ENCODE data around the gene VOPP1. TPM values are rescaled to one million over a fixed set of nuclear protein-coding genes. Genes with fewer than 3 reads are reported as not detected.

Gene VOPP1
- total and polyA plus RNA-seq, 10 of the 15 experiments (the other 5 are each of a cell fraction or from before 2014, with no cell fraction given): 32.8 to 206 (median 129) TPM

DNA sequence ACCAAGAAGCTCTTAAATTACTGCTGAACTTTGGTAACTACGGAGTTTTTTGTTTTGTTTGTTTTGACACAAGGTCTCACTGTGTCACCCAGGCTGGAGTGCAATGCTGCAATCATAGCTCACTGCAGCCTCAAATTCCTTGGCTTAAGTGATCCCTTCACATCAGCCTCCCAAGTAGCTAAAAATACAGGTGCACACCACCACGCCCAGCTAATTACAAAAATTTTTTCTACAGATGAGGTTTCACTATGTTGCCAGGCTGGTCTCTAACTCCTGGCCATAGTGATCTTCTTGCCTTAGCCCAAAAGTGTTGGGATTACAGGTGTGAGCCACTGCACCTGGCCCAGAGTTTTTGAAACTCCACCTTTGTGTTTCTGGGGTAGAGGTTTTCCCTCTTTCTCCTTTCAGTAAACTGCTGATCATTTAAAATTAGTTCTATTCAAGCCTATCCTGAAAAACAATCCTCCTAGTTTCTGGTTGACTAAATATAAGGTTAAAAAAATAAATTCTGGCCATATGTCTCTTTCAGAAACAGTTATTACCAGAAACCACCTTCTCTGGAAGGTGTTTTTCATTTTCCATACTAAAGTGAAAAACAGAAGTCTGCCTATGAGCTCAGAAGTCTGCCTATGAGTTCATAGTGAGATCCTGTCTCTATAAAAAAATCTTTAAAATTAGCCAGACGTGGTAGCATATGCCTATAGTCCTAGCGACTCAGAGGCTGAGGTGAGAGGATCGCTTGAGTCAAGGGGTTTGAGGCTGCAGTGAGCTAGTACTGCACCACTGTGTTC, 63.9 kb downstream of the VOPP1 start (continued):
- TF ChIP-seq CBFB (IDR thresholded peaks at IDR 0.05; ENCODE audit: low read depth) (0 out of 2 replicates have a peak, but pooled peaks have one; percentile 13), MXI1 (IDR thresholded peaks at IDR 0.05; ENCODE audit: low read depth, low read length) (no peak), BMI1 (IDR thresholded peaks at IDR 0.05; ENCODE audit: borderline replicate concordance) (no peak), RUNX3 (IDR thresholded peaks at IDR 0.05; ENCODE audit: low read length) (peak; percentile 76), RAD21 (IDR thresholded peaks at IDR 0.05; ENCODE audit: insufficient read depth, low read depth, low read length) (no peak), EGR1 (IDR thresholded peaks at IDR 0.05; ENCODE audit: borderline replicate concordance in 1 of 2, low read depth in 2 of 2, low read length in 2 of 2) (no peak), POLR2A (IDR thresholded peaks at IDR 0.05; ENCODE audit: low read depth, low read length) (no peak), PAX8 (IDR thresholded peaks at IDR 0.05) (no peak), WRNIP1 (IDR thresholded peaks at IDR 0.05; ENCODE audit: borderline replicate concordance, low read depth, low read length) (no peak), PAX5 (IDR thresholded peaks at IDR 0.05; ENCODE audit: borderline replicate concordance, low read depth, low read length) (no peak), ZNF207 (IDR thresholded peaks at IDR 0.05; ENCODE audit: borderline replicate concordance) (no peak), MEF2A (IDR thresholded peaks at IDR 0.05; ENCODE audit: insufficient read depth, low read depth, low read length) (peak; percentile 55; the same call in 1 of the 2 replicates), RELA (IDR thresholded peaks at IDR 0.05; ENCODE audit: borderline replicate concordance, partially characterized antibody) (no peak), CREM (IDR thresholded peaks at IDR 0.05; ENCODE audit: low read depth) (peak; percentile 76), ZNF384 (IDR thresholded peaks at IDR 0.05; ENCODE audit: borderline replicate concordance, low read depth, low read length) (peak; percentile 19; the same call in 1 of the 2 replicates)
- TF ChIP-seq, protein P1, sequence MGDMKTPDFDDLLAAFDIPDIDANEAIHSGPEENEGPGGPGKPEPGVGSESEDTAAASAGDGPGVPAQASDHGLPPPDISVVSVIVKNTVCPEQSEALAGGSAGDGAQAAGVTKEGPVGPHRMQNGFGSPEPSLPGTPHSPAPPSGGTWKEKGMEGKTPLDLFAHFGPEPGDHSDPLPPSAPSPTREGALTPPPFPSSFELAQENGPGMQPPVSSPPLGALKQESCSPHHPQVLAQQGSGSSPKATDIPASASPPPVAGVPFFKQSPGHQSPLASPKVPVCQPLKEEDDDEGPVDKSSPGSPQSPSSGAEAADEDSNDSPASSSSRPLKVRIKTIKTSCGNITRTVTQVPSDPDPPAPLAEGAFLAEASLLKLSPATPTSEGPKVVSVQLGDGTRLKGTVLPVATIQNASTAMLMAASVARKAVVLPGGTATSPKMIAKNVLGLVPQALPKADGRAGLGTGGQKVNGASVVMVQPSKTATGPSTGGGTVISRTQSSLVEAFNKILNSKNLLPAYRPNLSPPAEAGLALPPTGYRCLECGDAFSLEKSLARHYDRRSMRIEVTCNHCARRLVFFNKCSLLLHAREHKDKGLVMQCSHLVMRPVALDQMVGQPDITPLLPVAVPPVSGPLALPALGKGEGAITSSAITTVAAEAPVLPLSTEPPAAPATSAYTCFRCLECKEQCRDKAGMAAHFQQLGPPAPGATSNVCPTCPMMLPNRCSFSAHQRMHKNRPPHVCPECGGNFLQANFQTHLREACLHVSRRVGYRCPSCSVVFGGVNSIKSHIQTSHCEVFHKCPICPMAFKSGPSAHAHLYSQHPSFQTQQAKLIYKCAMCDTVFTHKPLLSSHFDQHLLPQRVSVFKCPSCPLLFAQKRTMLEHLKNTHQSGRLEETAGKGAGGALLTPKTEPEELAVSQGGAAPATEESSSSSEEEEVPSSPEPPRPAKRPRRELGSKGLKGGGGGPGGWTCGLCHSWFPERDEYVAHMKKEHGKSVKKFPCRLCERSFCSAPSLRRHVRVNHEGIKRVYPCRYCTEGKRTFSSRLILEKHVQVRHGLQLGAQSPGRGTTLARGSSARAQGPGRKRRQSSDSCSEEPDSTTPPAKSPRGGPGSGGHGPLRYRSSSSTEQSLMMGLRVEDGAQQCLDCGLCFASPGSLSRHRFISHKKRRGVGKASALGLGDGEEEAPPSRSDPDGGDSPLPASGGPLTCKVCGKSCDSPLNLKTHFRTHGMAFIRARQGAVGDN (IDR thresholded peaks at IDR 0.05): no peak
- TF ChIP-seq, protein P2, sequence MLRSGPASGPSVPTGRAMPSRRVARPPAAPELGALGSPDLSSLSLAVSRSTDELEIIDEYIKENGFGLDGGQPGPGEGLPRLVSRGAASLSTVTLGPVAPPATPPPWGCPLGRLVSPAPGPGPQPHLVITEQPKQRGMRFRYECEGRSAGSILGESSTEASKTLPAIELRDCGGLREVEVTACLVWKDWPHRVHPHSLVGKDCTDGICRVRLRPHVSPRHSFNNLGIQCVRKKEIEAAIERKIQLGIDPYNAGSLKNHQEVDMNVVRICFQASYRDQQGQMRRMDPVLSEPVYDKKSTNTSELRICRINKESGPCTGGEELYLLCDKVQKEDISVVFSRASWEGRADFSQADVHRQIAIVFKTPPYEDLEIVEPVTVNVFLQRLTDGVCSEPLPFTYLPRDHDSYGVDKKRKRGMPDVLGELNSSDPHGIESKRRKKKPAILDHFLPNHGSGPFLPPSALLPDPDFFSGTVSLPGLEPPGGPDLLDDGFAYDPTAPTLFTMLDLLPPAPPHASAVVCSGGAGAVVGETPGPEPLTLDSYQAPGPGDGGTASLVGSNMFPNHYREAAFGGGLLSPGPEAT (IDR thresholded peaks at IDR 0.05; ENCODE audit: low read depth): no peak
- TF ChIP-seq, protein P3, sequence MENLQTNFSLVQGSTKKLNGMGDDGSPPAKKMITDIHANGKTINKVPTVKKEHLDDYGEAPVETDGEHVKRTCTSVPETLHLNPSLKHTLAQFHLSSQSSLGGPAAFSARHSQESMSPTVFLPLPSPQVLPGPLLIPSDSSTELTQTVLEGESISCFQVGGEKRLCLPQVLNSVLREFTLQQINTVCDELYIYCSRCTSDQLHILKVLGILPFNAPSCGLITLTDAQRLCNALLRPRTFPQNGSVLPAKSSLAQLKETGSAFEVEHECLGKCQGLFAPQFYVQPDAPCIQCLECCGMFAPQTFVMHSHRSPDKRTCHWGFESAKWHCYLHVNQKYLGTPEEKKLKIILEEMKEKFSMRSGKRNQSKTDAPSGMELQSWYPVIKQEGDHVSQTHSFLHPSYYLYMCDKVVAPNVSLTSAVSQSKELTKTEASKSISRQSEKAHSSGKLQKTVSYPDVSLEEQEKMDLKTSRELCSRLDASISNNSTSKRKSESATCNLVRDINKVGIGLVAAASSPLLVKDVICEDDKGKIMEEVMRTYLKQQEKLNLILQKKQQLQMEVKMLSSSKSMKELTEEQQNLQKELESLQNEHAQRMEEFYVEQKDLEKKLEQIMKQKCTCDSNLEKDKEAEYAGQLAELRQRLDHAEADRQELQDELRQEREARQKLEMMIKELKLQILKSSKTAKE (IDR thresholded peaks at IDR 0.05; ENCODE audit: low read depth, poor library complexity, severe bottlenecking): peak; percentile 63
- TF ChIP-seq, protein P4, sequence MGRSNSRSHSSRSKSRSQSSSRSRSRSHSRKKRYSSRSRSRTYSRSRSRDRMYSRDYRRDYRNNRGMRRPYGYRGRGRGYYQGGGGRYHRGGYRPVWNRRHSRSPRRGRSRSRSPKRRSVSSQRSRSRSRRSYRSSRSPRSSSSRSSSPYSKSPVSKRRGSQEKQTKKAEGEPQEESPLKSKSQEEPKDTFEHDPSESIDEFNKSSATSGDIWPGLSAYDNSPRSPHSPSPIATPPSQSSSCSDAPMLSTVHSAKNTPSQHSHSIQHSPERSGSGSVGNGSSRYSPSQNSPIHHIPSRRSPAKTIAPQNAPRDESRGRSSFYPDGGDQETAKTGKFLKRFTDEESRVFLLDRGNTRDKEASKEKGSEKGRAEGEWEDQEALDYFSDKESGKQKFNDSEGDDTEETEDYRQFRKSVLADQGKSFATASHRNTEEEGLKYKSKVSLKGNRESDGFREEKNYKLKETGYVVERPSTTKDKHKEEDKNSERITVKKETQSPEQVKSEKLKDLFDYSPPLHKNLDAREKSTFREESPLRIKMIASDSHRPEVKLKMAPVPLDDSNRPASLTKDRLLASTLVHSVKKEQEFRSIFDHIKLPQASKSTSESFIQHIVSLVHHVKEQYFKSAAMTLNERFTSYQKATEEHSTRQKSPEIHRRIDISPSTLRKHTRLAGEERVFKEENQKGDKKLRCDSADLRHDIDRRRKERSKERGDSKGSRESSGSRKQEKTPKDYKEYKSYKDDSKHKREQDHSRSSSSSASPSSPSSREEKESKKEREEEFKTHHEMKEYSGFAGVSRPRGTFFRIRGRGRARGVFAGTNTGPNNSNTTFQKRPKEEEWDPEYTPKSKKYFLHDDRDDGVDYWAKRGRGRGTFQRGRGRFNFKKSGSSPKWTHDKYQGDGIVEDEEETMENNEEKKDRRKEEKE (IDR thresholded peaks at IDR 0.05): no peak
